Mucosa of stomach (tissue), 1 donor: ENCODE data around the gene SLC35G3.
"Not testable (repeated sequence)": the region's sequence is repeated elsewhere in the genome, so short reads cannot be mapped to it uniquely, and the experiment has no call there.

Experiments
- H3K27me3 ChIP-seq: one replicate; pipeline ENCODE4 v1.7.0; 2013; ENCODE audit warnings: mild to moderate bottlenecking, low read length; ENCODE audit not compliant: control insufficient read depth, insufficient read depth
- H3K36me3 ChIP-seq: one replicate; pipeline ENCODE4 v1.7.0; 2013; ENCODE audit warnings: low read length; ENCODE audit not compliant: control insufficient read depth, insufficient read depth
- H3K4me1 ChIP-seq: one replicate; pipeline ENCODE4 v1.7.0; 2013; ENCODE audit warnings: mild to moderate bottlenecking, low read length; ENCODE audit not compliant: control insufficient read depth, insufficient read depth
- H3K4me3 ChIP-seq: one replicate; pipeline ENCODE4 v1.7.0; 2013; ENCODE audit warnings: low read length
- H3K9ac ChIP-seq: one replicate; pipeline ENCODE4 v1.7.0; 2013; ENCODE audit warnings: mild to moderate bottlenecking, low read length, moderate library complexity
- H3K9me3 ChIP-seq: one replicate; pipeline ENCODE4 v1.7.0; 2013; ENCODE audit warnings: mild to moderate bottlenecking, low read length, moderate library complexity; ENCODE audit not compliant: control insufficient read depth
- donor health status: Pancreatic carcinoma.

The SLC35G3 gene

DNA sequence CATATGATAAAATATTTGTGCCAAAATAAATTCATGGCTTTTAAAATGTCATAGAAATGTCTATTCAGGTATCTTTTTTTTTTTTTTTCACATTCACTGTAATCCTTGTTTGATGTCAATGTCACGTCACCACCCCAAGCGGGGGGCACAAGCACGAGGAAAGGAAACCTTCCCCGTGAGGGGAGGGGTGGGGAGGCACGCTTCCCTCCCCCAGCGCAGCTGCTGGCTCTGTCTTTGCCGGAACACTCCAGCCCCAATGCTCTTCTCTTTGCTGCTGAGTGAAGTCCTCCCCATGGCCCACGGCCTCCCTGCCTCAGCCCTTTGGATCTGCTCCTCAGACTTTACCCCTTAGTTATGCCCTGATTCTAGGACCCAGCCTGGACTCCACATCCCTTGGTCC is 1.5 kb downstream of the SLC35G3 start:
- no peaks in the 10 kb centered on the region for H3K27me3 ChIP-seq
- no peaks in the 10 kb centered on the region for H3K9me3 ChIP-seq
- H3K4me3 ChIP-seq, result no peak overlapping the region
- no peaks in the 10 kb centered on the region for H3K36me3 ChIP-seq
- no peaks in the 10 kb centered on the region for H3K4me1 ChIP-seq
- no peak overlapping the region for H3K9ac ChIP-seq

DNA sequence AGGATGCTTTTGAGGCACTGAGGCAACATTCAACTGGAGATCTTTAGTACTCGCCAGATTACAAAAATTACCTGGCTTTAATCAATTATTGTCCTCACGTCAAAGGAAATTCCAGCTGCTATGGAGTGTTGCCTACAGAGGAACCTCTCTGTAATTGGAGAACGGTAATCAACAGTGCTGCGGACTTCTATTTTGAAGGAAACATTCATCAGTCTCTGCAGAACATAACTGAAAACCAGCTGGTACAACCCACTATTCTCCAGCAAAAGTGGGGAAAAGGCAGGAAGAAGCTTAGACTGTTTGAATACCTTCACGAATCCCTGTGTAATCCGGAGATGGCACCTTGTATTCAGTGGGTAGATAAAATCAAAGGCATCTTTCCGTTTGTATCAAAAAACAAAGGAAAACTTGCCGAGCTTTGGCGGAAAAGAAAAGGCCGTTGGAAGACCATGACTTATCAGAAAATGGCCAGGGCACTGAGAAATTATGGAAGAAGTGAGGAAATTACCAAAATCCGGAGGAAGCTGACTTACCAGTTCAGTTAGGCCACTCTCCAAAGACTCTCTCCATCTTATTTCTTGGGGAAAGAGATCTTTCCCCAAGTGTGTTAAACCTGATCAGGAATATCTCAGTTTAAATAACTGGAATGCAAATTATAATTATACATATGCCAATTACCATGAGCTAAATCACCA is 3.0 kb downstream of the SLC35G3 start:
- H3K36me3 ChIP-seq, result no peaks in the 10 kb centered on the region
- H3K9me3 ChIP-seq, result no peaks in the 10 kb centered on the region
- no peak overlapping the region for H3K9ac ChIP-seq
- no peaks in the 10 kb centered on the region for H3K4me1 ChIP-seq
- H3K4me3 ChIP-seq, result no peak overlapping the region
- H3K27me3 ChIP-seq, result no peaks in the 10 kb centered on the region

DNA sequence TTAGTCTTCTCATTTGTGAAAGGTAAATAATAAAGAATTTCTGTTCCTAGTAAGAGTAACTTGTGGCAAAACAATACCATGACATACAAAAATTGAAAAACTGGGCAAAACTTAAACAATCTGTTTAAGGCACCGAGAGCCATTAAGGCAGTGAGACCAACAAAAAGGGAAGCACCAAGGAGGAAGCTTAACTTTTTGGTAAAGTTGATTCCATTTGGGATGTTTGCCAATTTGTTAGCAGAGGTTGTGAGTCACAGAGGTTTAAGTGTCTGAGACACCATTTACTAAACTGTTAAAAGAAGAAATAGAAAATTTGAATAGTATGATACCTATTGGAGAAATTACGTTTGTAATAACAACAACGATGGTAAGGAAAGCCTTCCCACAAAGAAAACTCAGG is 4.9 kb downstream of the SLC35G3 start:
- Histone ChIP-seq H3K4me1 (no peaks in the 10 kb centered on the region), H3K9ac (no peak overlapping the region), H3K9me3 (no peaks in the 10 kb centered on the region), H3K4me3 (no peak overlapping the region), H3K36me3 (no peaks in the 10 kb centered on the region), H3K27me3 (no peaks in the 10 kb centered on the region)

GRCh38 chr17:35188111-35188510 is 6.1 kb downstream of the SLC35G3 start:
- H3K9ac ChIP-seq, result no peak overlapping the region
- no peaks in the 10 kb centered on the region for H3K36me3 ChIP-seq
- no peaks in the 10 kb centered on the region for H3K4me1 ChIP-seq
- peaks cover 5% of the 10 kb centered on the region for H3K27me3 ChIP-seq
- H3K4me3 ChIP-seq, result no peak overlapping the region
- H3K9me3 ChIP-seq, result no peaks in the 10 kb centered on the region

DNA sequence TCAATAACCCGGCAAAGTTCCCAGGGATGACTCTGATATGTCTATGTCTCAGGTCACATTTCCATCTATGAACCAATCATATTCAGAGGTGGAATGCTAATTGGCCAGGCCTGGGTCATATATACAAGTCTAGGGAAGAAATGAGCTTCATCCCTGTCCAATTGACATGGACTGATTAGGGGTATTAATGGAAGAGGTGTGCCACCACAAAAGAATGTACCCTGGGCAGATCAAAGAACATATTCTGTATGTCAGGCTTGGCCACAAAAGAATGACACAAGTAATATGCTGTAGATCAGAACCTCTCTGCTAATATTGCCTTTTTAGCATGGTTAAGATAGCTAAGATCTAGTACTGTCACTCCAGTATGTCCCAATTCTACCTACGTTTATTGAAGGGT is 6.7 kb downstream of the SLC35G3 start:
- no peaks in the 10 kb centered on the region for H3K4me1 ChIP-seq
- H3K27me3 ChIP-seq, result peaks cover 5% of the 10 kb centered on the region
- no peak overlapping the region for H3K9ac ChIP-seq
- no peak overlapping the region for H3K4me3 ChIP-seq
- H3K9me3 ChIP-seq, result no peaks in the 10 kb centered on the region
- no peaks in the 10 kb centered on the region for H3K36me3 ChIP-seq

DNA sequence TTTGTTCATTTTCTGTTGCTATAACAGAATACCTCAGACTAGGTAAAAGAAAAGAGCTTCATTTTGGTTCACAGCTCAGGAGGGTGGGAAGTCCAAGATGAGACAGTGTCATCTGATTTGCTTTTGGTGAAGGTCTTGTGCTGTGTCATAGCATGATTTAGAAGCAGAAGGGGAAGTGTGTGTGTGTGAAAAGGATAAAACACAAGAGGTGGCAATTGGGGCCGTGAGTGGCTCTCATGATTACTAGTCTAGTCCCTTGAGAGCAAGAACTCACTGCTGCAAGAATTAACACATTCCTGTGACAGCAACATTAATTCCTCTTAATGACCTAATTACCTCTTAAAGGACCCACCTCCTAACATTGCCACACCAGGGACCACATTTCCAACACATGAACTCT is 8.3 kb downstream of the SLC35G3 start:
- H3K9ac ChIP-seq, result no peak overlapping the region
- H3K9me3 ChIP-seq, result no peaks in the 10 kb centered on the region
- H3K4me1 ChIP-seq, result no peaks in the 10 kb centered on the region
- H3K36me3 ChIP-seq, result no peaks in the 10 kb centered on the region
- peaks cover 5% of the 10 kb centered on the region for H3K27me3 ChIP-seq
- H3K4me3 ChIP-seq, result no peak overlapping the region

GRCh38 chr17:35184274-35184673 is 9.9 kb downstream of the SLC35G3 start:
- Histone ChIP-seq H3K36me3 (no peaks in the 10 kb centered on the region), H3K4me3 (no peak overlapping the region), H3K27me3 (peaks cover 5% of the 10 kb centered on the region), H3K9me3 (no peaks in the 10 kb centered on the region), H3K9ac (no peak overlapping the region), H3K4me1 (no peaks in the 10 kb centered on the region)

DNA sequence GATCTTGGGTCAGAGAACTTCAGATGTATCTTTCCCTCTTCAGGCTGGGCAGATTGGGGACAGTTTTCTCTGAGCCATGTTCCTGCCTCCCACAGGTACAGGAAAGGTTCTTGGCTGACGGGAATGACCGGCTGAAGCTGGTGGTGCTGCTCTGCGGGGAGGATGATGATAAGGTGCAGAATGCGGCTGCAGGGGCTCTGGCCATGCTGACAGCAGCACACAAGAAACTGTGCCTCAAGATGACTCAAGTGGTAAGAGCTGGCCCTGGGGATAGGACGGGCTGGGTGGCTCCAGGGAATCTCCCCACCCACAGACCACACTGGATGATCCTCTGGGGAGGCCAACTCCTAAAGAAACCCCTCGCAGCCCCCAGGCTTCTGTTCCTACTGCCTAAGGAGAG is 10.9 kb downstream of the SLC35G3 start:
- H3K4me3 ChIP-seq, result no peak overlapping the region
- H3K9me3 ChIP-seq, result no peaks in the 10 kb centered on the region
- no peaks in the 10 kb centered on the region for H3K36me3 ChIP-seq
- peaks cover 5% of the 10 kb centered on the region for H3K27me3 ChIP-seq
- H3K9ac ChIP-seq, result no peak overlapping the region
- H3K4me1 ChIP-seq, result no peaks in the 10 kb centered on the region

DNA sequence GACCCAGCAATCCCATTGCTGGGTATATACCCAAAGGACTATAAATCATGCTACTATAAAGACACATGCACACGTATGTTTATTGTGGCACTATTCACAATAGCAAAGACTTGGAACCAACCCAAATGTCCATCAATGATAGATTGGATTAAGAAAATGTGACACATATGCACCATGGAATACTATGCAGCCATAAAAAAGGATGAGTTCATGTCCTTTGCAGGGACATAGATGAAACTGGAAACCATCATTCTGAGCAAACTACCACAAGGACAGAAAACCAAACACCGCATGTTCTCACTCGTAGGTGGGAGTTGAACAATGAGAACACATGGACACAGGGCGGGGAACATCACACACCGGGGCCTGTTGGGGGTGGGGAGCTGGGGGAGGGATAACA is 14.8 kb downstream of the SLC35G3 start:
- not testable (repeated sequence) for H3K36me3 ChIP-seq, H3K9me3 ChIP-seq, H3K27me3 ChIP-seq, H3K4me1 ChIP-seq, H3K4me3 ChIP-seq, H3K9ac ChIP-seq

GRCh38 chr17:35176897-35177296 is 17.3 kb downstream of the SLC35G3 start:
- Histone ChIP-seq H3K36me3 (no peaks in the 10 kb centered on the region), H3K27me3 (no peaks in the 10 kb centered on the region), H3K4me3 (no peak overlapping the region), H3K9me3 (no peaks in the 10 kb centered on the region), H3K9ac (no peak overlapping the region), H3K4me1 (no peaks in the 10 kb centered on the region)

- no peak overlapping the region for H3K9ac ChIP-seq
- no peaks in the 10 kb centered on the region for H3K9me3 ChIP-seq
- H3K4me1 ChIP-seq, result no peaks in the 10 kb centered on the region
- no peaks in the 10 kb centered on the region for H3K36me3 ChIP-seq
- H3K27me3 ChIP-seq, result no peaks in the 10 kb centered on the region
- H3K4me3 ChIP-seq, result no peak overlapping the region
Measured at GRCh38 chr17:35175638-35176415, 18.4 kb downstream of the SLC35G3 start.

DNA sequence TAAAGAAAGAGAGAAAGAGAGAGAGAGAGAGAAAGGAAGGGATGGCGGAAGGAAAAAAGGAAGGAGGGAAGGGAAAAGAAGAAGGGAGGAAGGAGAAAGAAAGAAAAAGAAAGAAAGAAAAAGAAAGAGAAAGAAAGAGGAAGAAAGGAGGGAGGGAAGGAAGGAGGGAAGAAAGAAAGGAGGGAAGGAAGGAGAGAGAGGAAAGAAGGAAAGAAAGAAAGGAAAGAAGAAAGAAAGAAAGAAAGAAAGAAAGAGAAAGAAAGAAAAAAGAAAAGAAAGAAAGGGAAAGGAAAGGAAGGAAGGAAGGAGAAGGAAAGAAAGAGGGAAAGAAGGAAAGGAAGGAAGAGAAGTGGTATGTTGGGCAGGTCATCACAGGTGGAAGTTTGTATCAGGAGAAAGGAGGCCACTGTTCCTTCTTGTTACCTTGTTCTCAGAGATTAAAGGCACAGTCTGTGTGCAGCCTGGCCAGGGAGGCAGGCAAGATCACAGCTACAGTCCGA is 19.3 kb downstream of the SLC35G3 start:
- H3K27me3 ChIP-seq, result no peaks in the 10 kb centered on the region
- H3K4me3 ChIP-seq, result no peak overlapping the region
- H3K9ac ChIP-seq, result no peak overlapping the region
- no peaks in the 10 kb centered on the region for H3K4me1 ChIP-seq
- H3K36me3 ChIP-seq, result no peaks in the 10 kb centered on the region
- no peaks in the 10 kb centered on the region for H3K9me3 ChIP-seq
